Measurements from ENCODE around the gene NAA80.

DNA sequence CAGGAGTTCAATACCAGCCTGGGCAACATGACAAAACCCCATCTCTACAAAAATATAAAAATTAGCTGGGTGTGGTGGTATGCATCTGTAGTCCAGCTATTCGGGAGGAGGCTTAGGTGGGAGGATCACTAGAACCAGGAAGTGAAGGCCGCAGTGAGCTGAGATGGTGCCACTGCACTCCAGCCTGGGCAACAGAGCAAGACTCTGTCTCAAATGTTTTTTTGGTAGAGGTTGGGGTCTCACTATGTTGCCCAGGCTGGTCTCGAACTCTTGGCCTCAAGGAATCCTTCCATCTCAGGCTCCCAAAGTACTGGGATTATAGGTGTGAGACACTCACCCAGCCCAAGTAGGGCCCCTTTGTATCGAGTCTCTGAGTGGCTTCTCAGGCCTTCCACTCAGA lies 5.1 kb downstream of the NAA80 start:
- no peak for TF ChIP-seq EZH2 (IDR thresholded peaks at IDR 0.05)
- TF ChIP-seq POLR2AphosphoS5 (IDR thresholded peaks at IDR 0.05; ENCODE audit: borderline replicate concordance, low read depth, low read length), result no peak

All from SK-N-MC (cell line).